OCI-LY7 (cell line): ENCODE data around the gene CDH9. TPM values are rescaled to one million over a fixed set of nuclear protein-coding genes. Genes with fewer than 3 reads are reported as not detected.

ENCODE experiments used
- BruUV-seq: library from RNA; stranded (reverse); fragments of 400-500 nt; replicated peaks from 2 replicates; lab custom pipeline; 2021; lab: Mats Ljungman, UMichigan
- CTCF ChIA-PET: fragments of 300-600 bp; sonication (Branson Sonifier 250); formaldehyde crosslinking; loops from one replicate; lab custom pipeline; 2022; ENCODE audit warnings: antibody characterized with exemption; ENCODE audit not compliant: unreplicated experiment; lab: Charles Lee
- POLR2A ChIA-PET: fragments of 300-600 bp; sonication (Branson Sonifier 250); formaldehyde crosslinking; loops from one replicate; lab custom pipeline; 2022; ENCODE audit warnings: antibody characterized with exemption; lab: Charles Lee
- DNase-seq: peaks from one replicate; pipeline ENCODE4 v3.0.0-alpha.2; 2015; ENCODE audit warnings: low spot score
- H2AFZ ChIP-seq: fragments of 200-600 bp; sonication (generic), shearing (Covaris generic); 2 replicates; pipeline ENCODE4 v1.6.1; 2014; ENCODE audit warnings: mild to moderate bottlenecking, antibody characterized with exemption, low read length, moderate library complexity
- H3K27ac ChIP-seq: fragments of 200-600 bp; sonication (generic); 2 replicates; pipeline ENCODE4 v1.5.1; 2014; ENCODE audit warnings: mixed run types, low read depth, mild to moderate bottlenecking, moderate library complexity, low read length, inconsistent platforms; ENCODE audit not compliant: poor library complexity, severe bottlenecking
- H3K36me3 ChIP-seq: fragments of 200-600 bp; sonication (generic); 2 replicates; pipeline ENCODE4 v1.6.1; 2014; ENCODE audit warnings: mild to moderate bottlenecking, antibody characterized with exemption, low read length, moderate library complexity, mixed read lengths; ENCODE audit not compliant: insufficient read depth
- H3K4me1 ChIP-seq: fragments of 200-600 bp; sonication (generic); 2 replicates; pipeline ENCODE4 v1.5.1; 2014; ENCODE audit warnings: mild to moderate bottlenecking, low read length; ENCODE audit not compliant: insufficient read depth, poor library complexity, severe bottlenecking
- H3K4me2 ChIP-seq: fragments of 200-600 bp; sonication (generic); 2 replicates; pipeline ENCODE4 v1.6.1; 2014; ENCODE audit warnings: mild to moderate bottlenecking, low read length
- H3K4me3 ChIP-seq: fragments of 200-600 bp; sonication (generic); 2 replicates; pipeline ENCODE4 v1.5.1; 2014; ENCODE audit warnings: mild to moderate bottlenecking, low read depth, low read length; ENCODE audit not compliant: poor library complexity, severe bottlenecking
- H3K79me2 ChIP-seq: fragments of 200-600 bp; sonication (generic); 2 replicates; pipeline ENCODE4 v1.6.1; 2016; ENCODE audit warnings: low read depth, mild to moderate bottlenecking, low read length, moderate library complexity, mixed read lengths; ENCODE audit not compliant: insufficient read depth
- H3K9me2 ChIP-seq: fragments of 200-600 bp; sonication (generic); 2 replicates; pipeline ENCODE4 v1.6.1; 2016; ENCODE audit warnings: mild to moderate bottlenecking, low read length, mixed read lengths; ENCODE audit not compliant: insufficient read depth
- H3K9me3 ChIP-seq: fragments of 200-600 bp; sonication (generic); 2 replicates; pipeline ENCODE4 v1.6.1; 2014; ENCODE audit warnings: mild to moderate bottlenecking, mixed run types, low read length, mixed read lengths
- H4K20me1 ChIP-seq: fragments of 200-600 bp; sonication (generic); 2 replicates; pipeline ENCODE4 v1.6.1; 2014; ENCODE audit warnings: mild to moderate bottlenecking, antibody characterized with exemption, low read length, moderate library complexity, mixed read lengths; ENCODE audit not compliant: insufficient read depth
- EZH2phosphoT487 ChIP-seq: fragments of 200-600 bp; sonication (generic); IDR thresholded peaks from 2 replicates; pipeline ENCODE4 v1.6.1; 2018; ENCODE audit warnings: low read depth, borderline replicate concordance, mild to moderate bottlenecking, mixed run types, antibody characterized with exemption, low read length, moderate library complexity, mixed read lengths
- intact Hi-C: fragments of 100-400 bp; cut with micrococcal nuclease; formaldehyde crosslinking; loops from one replicate; pipeline ENCODE4 v1.10.0; 2022; ENCODE audit not compliant: unreplicated experiment
- total RNA-seq, 2 experiments: library from RNA; depleted of rRNA in 1 of 2; stranded (reverse); fragments of >200 nt in 1 of 2; shearing (Covaris generic) in 1 of 2; gene quantifications; 2 replicates each; pipeline ENCODE4 v1.2.3, GENCODE V29; 2014 to 2022
- TF ChIP-seq, protein P1 (sequence below): fragments of 200-600 bp; sonication (generic); conservative IDR thresholded peaks from 2 replicates; pipeline ENCODE4 v1.5.1; 2014; ENCODE audit warnings: mild to moderate bottlenecking, antibody characterized with exemption, low read length, moderate library complexity, mixed read lengths

CDH9 gene
- total RNA-seq, 2 experiments from 2014 or later: not detected

GRCh38 chr5:27010646-27011045, 27.7 kb downstream of the CDH9 start:
- no peak overlapping the region for H3K27ac ChIP-seq
- BruUV-seq: no TSS peak
- no peaks in the 10 kb centered on the region for H3K9me2 ChIP-seq
- ChIA-PET CTCF (no interaction called here), POLR2A (no interaction called here)
- H3K36me3 ChIP-seq: no peaks in the 10 kb centered on the region
- intact Hi-C loops: no loop called here
- H2AFZ ChIP-seq: no peak overlapping the region
- H3K9me3 ChIP-seq: peaks cover under 1% of the 10 kb centered on the region; the same call in 1 of the 2 replicates
- DNase-seq: no peak
- no peak overlapping the region for H3K4me3 ChIP-seq
- no peaks in the 10 kb centered on the region for H4K20me1 ChIP-seq
- TF ChIP-seq EZH2phosphoT487: no peak
- TF ChIP-seq, protein P1, sequence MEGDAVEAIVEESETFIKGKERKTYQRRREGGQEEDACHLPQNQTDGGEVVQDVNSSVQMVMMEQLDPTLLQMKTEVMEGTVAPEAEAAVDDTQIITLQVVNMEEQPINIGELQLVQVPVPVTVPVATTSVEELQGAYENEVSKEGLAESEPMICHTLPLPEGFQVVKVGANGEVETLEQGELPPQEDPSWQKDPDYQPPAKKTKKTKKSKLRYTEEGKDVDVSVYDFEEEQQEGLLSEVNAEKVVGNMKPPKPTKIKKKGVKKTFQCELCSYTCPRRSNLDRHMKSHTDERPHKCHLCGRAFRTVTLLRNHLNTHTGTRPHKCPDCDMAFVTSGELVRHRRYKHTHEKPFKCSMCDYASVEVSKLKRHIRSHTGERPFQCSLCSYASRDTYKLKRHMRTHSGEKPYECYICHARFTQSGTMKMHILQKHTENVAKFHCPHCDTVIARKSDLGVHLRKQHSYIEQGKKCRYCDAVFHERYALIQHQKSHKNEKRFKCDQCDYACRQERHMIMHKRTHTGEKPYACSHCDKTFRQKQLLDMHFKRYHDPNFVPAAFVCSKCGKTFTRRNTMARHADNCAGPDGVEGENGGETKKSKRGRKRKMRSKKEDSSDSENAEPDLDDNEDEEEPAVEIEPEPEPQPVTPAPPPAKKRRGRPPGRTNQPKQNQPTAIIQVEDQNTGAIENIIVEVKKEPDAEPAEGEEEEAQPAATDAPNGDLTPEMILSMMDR: no peak
- H3K79me2 ChIP-seq: no peaks in the 10 kb centered on the region
- no peak overlapping the region for H3K4me2 ChIP-seq
- no peaks in the 10 kb centered on the region for H3K4me1 ChIP-seq

GRCh38 chr5:27009540-27009915, 28.9 kb downstream of the CDH9 start:
- CTCF ChIA-PET: no interaction called here
- H3K4me1 ChIP-seq: no peaks in the 10 kb centered on the region
- intact Hi-C loops: no loop called here
- H3K4me2 ChIP-seq: no peak overlapping the region
- H3K79me2 ChIP-seq: no peaks in the 10 kb centered on the region
- no peak for TF ChIP-seq EZH2phosphoT487
- TF ChIP-seq, protein P1: no peak
- POLR2A ChIA-PET: no interaction called here
- no peak for DNase-seq
- H3K9me3 ChIP-seq: no peaks in the 10 kb centered on the region
- H2AFZ ChIP-seq: no peak overlapping the region
- H4K20me1 ChIP-seq: no peaks in the 10 kb centered on the region
- no TSS peak for BruUV-seq
- H3K27ac ChIP-seq: no peak overlapping the region
- H3K36me3 ChIP-seq: no peaks in the 10 kb centered on the region
- H3K9me2 ChIP-seq: no peaks in the 10 kb centered on the region
- no peak overlapping the region for H3K4me3 ChIP-seq

- no peaks in the 10 kb centered on the region for H3K79me2 ChIP-seq
- H3K4me1 ChIP-seq: no peaks in the 10 kb centered on the region
- DNase-seq: no peak
- H3K9me3 ChIP-seq: no peaks in the 10 kb centered on the region
- intact Hi-C loops: loop anchor here (1.0 kb wide), 1 partner anchor 29 kb away; the partner anchor contains the start of gene CDH9
- no peak overlapping the region for H3K4me3 ChIP-seq
- H3K4me2 ChIP-seq: no peak overlapping the region
- no peaks in the 10 kb centered on the region for H4K20me1 ChIP-seq
- TF ChIP-seq, protein P1: no peak
- TF ChIP-seq EZH2phosphoT487: no peak
- no peaks in the 10 kb centered on the region for H3K36me3 ChIP-seq
- H3K27ac ChIP-seq: no peak overlapping the region
- BruUV-seq: no TSS peak
- ChIA-PET POLR2A (no interaction called here), CTCF (no interaction called here)
- no peak overlapping the region for H2AFZ ChIP-seq
- H3K9me2 ChIP-seq: no peaks in the 10 kb centered on the region
Measured at GRCh38 chr5:27008604-27009539, 29.5 kb downstream of the CDH9 start.
